Dendritic cell treated with granulocyte-macrophage colony-stimulating factor and Interleukin-4, amounts not matched to agents 40 ng/mL and 50 ng/mL, for 4 days (primary cell): ENCODE data around the gene PDE1C.

ENCODE experiments used
- H3K27ac Mint-ChIP-seq: one replicate; pipeline ENCODE4 v1.8.0; 2022; ENCODE audit warnings: mild to moderate bottlenecking, mixed read lengths
- H3K27me3 Mint-ChIP-seq: one replicate; pipeline ENCODE4 v1.8.0; 2022; ENCODE audit warnings: mild to moderate bottlenecking, mixed read lengths
- H3K36me3 Mint-ChIP-seq: one replicate; pipeline ENCODE4 v1.8.0; 2022; ENCODE audit warnings: low read depth, mixed read lengths
- H3K4me1 Mint-ChIP-seq: one replicate; pipeline ENCODE4 v1.8.0; 2022; ENCODE audit warnings: low read depth, mixed read lengths
- H3K4me3 Mint-ChIP-seq: one replicate; pipeline ENCODE4 v1.8.0; 2022; ENCODE audit warnings: mild to moderate bottlenecking, moderate library complexity, mixed read lengths
- H3K9me3 Mint-ChIP-seq: one replicate; pipeline ENCODE4 v1.8.0; 2022; ENCODE audit warnings: mixed read lengths
- intact Hi-C: fragments of 100-400 bp; cut with micrococcal nuclease; formaldehyde crosslinking; loops from one replicate; pipeline ENCODE4 v1.15.0; 2022

Gene PDE1C

GRCh38 chr7:32069116-32069650 is 1.0 kb downstream of the PDE1C start:
- Mint-ChIP-seq H3K4me3 (no peak overlapping the region), H3K9me3 (no peaks in the 10 kb centered on the region), H3K36me3 (no peaks in the 10 kb centered on the region), H3K4me1 (no peaks in the 10 kb centered on the region), H3K27me3 (peaks cover 38% of the 10 kb centered on the region), H3K27ac (no peak overlapping the region)
- intact Hi-C loops = no loop called here

- Mint-ChIP-seq H3K9me3 (no peaks in the 10 kb centered on the region), H3K27ac (no peak overlapping the region), H3K27me3 (peaks cover 38% of the 10 kb centered on the region), H3K4me3 (no peak overlapping the region), H3K36me3 (no peaks in the 10 kb centered on the region), H3K4me1 (no peaks in the 10 kb centered on the region)
- intact Hi-C loops = no loop called here
Measured at GRCh38 chr7:32068411-32069101, 1.7 kb downstream of the PDE1C start.

- Mint-ChIP-seq H3K36me3 (no peaks in the 10 kb centered on the region), H3K4me1 (no peaks in the 10 kb centered on the region), H3K9me3 (no peaks in the 10 kb centered on the region), H3K27me3 (peaks cover 24% of the 10 kb centered on the region), H3K27ac (no peak overlapping the region), H3K4me3 (no peak overlapping the region)
- intact Hi-C loops = no loop called here
Measured at GRCh38 chr7:32066441-32066840, 3.8 kb downstream of the PDE1C start.

- Mint-ChIP-seq H3K27ac (no peak overlapping the region), H3K4me3 (no peak overlapping the region), H3K27me3 (peaks cover 2% of the 10 kb centered on the region), H3K9me3 (no peaks in the 10 kb centered on the region), H3K36me3 (no peaks in the 10 kb centered on the region), H3K4me1 (no peaks in the 10 kb centered on the region)
- intact Hi-C loops = loop anchor here (2.0 to 5.0 kb wide), 2 partner anchors 231 to 281 kb away; no protein-coding TSS in a partner anchor
Measured at GRCh38 chr7:32063614-32064013, 6.6 kb downstream of the PDE1C start.

- Mint-ChIP-seq H3K27ac (no peak overlapping the region), H3K9me3 (no peaks in the 10 kb centered on the region), H3K36me3 (no peaks in the 10 kb centered on the region), H3K4me1 (no peaks in the 10 kb centered on the region), H3K4me3 (no peak overlapping the region), H3K27me3 (no peaks in the 10 kb centered on the region)
- intact Hi-C loops = loop anchor here (2.0 to 5.0 kb wide), 2 partner anchors 230 to 279 kb away; no protein-coding TSS in a partner anchor
Measured at GRCh38 chr7:32062150-32062549, 8.1 kb downstream of the PDE1C start.

- Mint-ChIP-seq H3K27me3 (no peaks in the 10 kb centered on the region), H3K4me3 (no peak overlapping the region), H3K4me1 (no peaks in the 10 kb centered on the region), H3K9me3 (no peaks in the 10 kb centered on the region), H3K27ac (no peak overlapping the region), H3K36me3 (no peaks in the 10 kb centered on the region)
- intact Hi-C loops = loop anchor here (5.0 kb wide), 1 partner anchor 229 kb away; no protein-coding TSS in a partner anchor
Measured at GRCh38 chr7:32061346-32061745, 8.9 kb downstream of the PDE1C start.

GRCh38 chr7:32059289-32060011 is 10.8 kb downstream of the PDE1C start:
- no peaks in the 10 kb centered on the region for H3K4me1 Mint-ChIP-seq
- H3K9me3 Mint-ChIP-seq = no peaks in the 10 kb centered on the region
- H3K36me3 Mint-ChIP-seq = no peaks in the 10 kb centered on the region
- no peaks in the 10 kb centered on the region for H3K27me3 Mint-ChIP-seq
- H3K4me3 Mint-ChIP-seq = no peak overlapping the region
- intact Hi-C loops = loop anchor here (5.0 kb wide), 1 partner anchor 227 kb away; no protein-coding TSS in a partner anchor
- H3K27ac Mint-ChIP-seq = no peak overlapping the region

- Mint-ChIP-seq H3K27me3 (no peaks in the 10 kb centered on the region), H3K4me3 (no peak overlapping the region), H3K9me3 (no peaks in the 10 kb centered on the region), H3K36me3 (no peaks in the 10 kb centered on the region), H3K27ac (no peak overlapping the region), H3K4me1 (no peaks in the 10 kb centered on the region)
- intact Hi-C loops = no loop called here
Measured at GRCh38 chr7:32058002-32058401, 12.2 kb downstream of the PDE1C start.

GRCh38 chr7:32056767-32057166 is 13.4 kb downstream of the PDE1C start:
- Mint-ChIP-seq H3K4me1 (no peaks in the 10 kb centered on the region), H3K36me3 (no peaks in the 10 kb centered on the region), H3K9me3 (no peaks in the 10 kb centered on the region), H3K4me3 (no peak overlapping the region), H3K27me3 (no peaks in the 10 kb centered on the region), H3K27ac (no peak overlapping the region)
- intact Hi-C loops = no loop called here

- H3K27me3 Mint-ChIP-seq = no peaks in the 10 kb centered on the region
- intact Hi-C loops = no loop called here
- no peaks in the 10 kb centered on the region for H3K9me3 Mint-ChIP-seq
- no peaks in the 10 kb centered on the region for H3K4me1 Mint-ChIP-seq
- no peak overlapping the region for H3K4me3 Mint-ChIP-seq
- H3K27ac Mint-ChIP-seq = no peak overlapping the region
- H3K36me3 Mint-ChIP-seq = no peaks in the 10 kb centered on the region
Measured at GRCh38 chr7:32053204-32053603, 17.0 kb downstream of the PDE1C start.

- Mint-ChIP-seq H3K4me1 (no peaks in the 10 kb centered on the region), H3K27ac (no peak overlapping the region), H3K27me3 (no peaks in the 10 kb centered on the region), H3K4me3 (no peak overlapping the region), H3K9me3 (no peaks in the 10 kb centered on the region), H3K36me3 (no peaks in the 10 kb centered on the region)
- intact Hi-C loops = no loop called here
Measured at GRCh38 chr7:32051128-32051527, 19.1 kb downstream of the PDE1C start.

GRCh38 chr7:32049599-32049998 is 20.6 kb downstream of the PDE1C start:
- H3K27ac Mint-ChIP-seq = no peak overlapping the region
- no peaks in the 10 kb centered on the region for H3K27me3 Mint-ChIP-seq
- H3K4me1 Mint-ChIP-seq = no peaks in the 10 kb centered on the region
- intact Hi-C loops = no loop called here
- H3K4me3 Mint-ChIP-seq = no peak overlapping the region
- no peaks in the 10 kb centered on the region for H3K36me3 Mint-ChIP-seq
- no peaks in the 10 kb centered on the region for H3K9me3 Mint-ChIP-seq

GRCh38 chr7:32048970-32049491 is 21.2 kb downstream of the PDE1C start:
- H3K36me3 Mint-ChIP-seq = no peaks in the 10 kb centered on the region
- no peak overlapping the region for H3K27ac Mint-ChIP-seq
- H3K4me1 Mint-ChIP-seq = no peaks in the 10 kb centered on the region
- no peaks in the 10 kb centered on the region for H3K9me3 Mint-ChIP-seq
- intact Hi-C loops = no loop called here
- no peak overlapping the region for H3K4me3 Mint-ChIP-seq
- H3K27me3 Mint-ChIP-seq = no peaks in the 10 kb centered on the region

- H3K4me3 Mint-ChIP-seq = no peak overlapping the region
- no peaks in the 10 kb centered on the region for H3K36me3 Mint-ChIP-seq
- H3K4me1 Mint-ChIP-seq = no peaks in the 10 kb centered on the region
- H3K9me3 Mint-ChIP-seq = no peaks in the 10 kb centered on the region
- H3K27ac Mint-ChIP-seq = no peak overlapping the region
- H3K27me3 Mint-ChIP-seq = no peaks in the 10 kb centered on the region
- intact Hi-C loops = no loop called here
Measured at GRCh38 chr7:32047801-32048200, 22.4 kb downstream of the PDE1C start.
